Brain microvascular endothelial cell (primary cell): ENCODE data around the gene SNX4.

Experiments
- DNase-seq: peaks from one replicate; pipeline ENCODE4 v3.0.0-alpha.2; 2020
- H3K27ac ChIP-seq: fragments of 250-450 bp; sonication (Bioruptor Pico); 2 replicates; pipeline ENCODE4 v1.5.1; 2020; ENCODE audit warnings: mild to moderate bottlenecking, moderate library complexity
- H3K27me3 ChIP-seq: fragments of 250-450 bp; sonication (Bioruptor Pico); replicated peaks from 2 replicates; pipeline ENCODE4 v1.5.1; 2020; ENCODE audit warnings: mild to moderate bottlenecking
- H3K36me3 ChIP-seq: fragments of 250-450 bp; sonication (Bioruptor Pico); replicated peaks from 2 replicates; pipeline ENCODE4 v1.5.1; 2020; ENCODE audit warnings: mild to moderate bottlenecking
- H3K4me3 ChIP-seq: 2 replicates; pipeline ENCODE4 v1.5.1; 2011; ENCODE audit warnings: low read depth, mild to moderate bottlenecking, control low read depth, low read length, moderate library complexity
- CTCF ChIP-seq: IDR thresholded peaks from 2 replicates; pipeline ENCODE4 v1.5.1; 2011; ENCODE audit warnings: low read depth, mild to moderate bottlenecking, moderate library complexity, low read length, control low read depth, inconsistent platforms; ENCODE audit errors: missing control alignments
- in situ Hi-C: cut with HindIII; loops from 2 replicates; pipeline ENCODE4 v1.10.0; 2017; ENCODE audit warnings: low sequenced_read_pairs, low pct_ligation_motif_present

Gene SNX4

GRCh38 chr3:125460233-125460632 is 59.8 kb downstream of the SNX4 start:
- in situ Hi-C loops, result no loop called here
- peaks cover 42% of the 10 kb centered on the region for H3K36me3 ChIP-seq
- DNase-seq, result no peak
- no peak overlapping the region for H3K27ac ChIP-seq
- no peaks in the 10 kb centered on the region for H3K27me3 ChIP-seq
- TF ChIP-seq CTCF, result no peak
- no peak overlapping the region for H3K4me3 ChIP-seq

- in situ Hi-C loops, result no loop called here
- H3K27me3 ChIP-seq, result no peaks in the 10 kb centered on the region
- H3K4me3 ChIP-seq, result no peak overlapping the region
- DNase-seq, result no peak
- no peak for TF ChIP-seq CTCF
- peaks cover 8% of the 10 kb centered on the region for H3K36me3 ChIP-seq
- no peak overlapping the region for H3K27ac ChIP-seq
Measured at GRCh38 chr3:125443923-125444322, 76.1 kb downstream of the SNX4 start.

GRCh38 chr3:125442506-125442905 is 77.5 kb downstream of the SNX4 start:
- no peak overlapping the region for H3K27ac ChIP-seq
- no peak overlapping the region for H3K4me3 ChIP-seq
- TF ChIP-seq CTCF, result no peak
- peaks cover 5% of the 10 kb centered on the region for H3K36me3 ChIP-seq
- in situ Hi-C loops, result no loop called here
- no peaks in the 10 kb centered on the region for H3K27me3 ChIP-seq
- DNase-seq, result no peak

- TF ChIP-seq CTCF, result no peak
- Histone ChIP-seq H3K36me3 (no peaks in the 10 kb centered on the region), H3K27ac (no peak overlapping the region)
Measured at GRCh38 chr3:125440970-125441369, 79.0 kb downstream of the SNX4 start.

GRCh38 chr3:125440559-125440955 is 79.4 kb downstream of the SNX4 start:
- in situ Hi-C loops, result no loop called here
- no peak for DNase-seq
- Histone ChIP-seq H3K27me3 (no peaks in the 10 kb centered on the region), H3K27ac (no peak overlapping the region), H3K36me3 (no peaks in the 10 kb centered on the region), H3K4me3 (no peak overlapping the region)
- no peak for TF ChIP-seq CTCF

More at GRCh38 chr3:125440970-125441369, 79.0 kb downstream of the SNX4 start:
- H3K4me3 ChIP-seq, result no peak overlapping the region
- no peak for DNase-seq
- in situ Hi-C loops, result no loop called here
- no peaks in the 10 kb centered on the region for H3K27me3 ChIP-seq

- peak; percentile 47 for DNase-seq
- TF ChIP-seq CTCF, result peak; percentile 98
- no peak overlapping the region for H3K4me3 ChIP-seq
- in situ Hi-C loops, result no loop called here
- no peaks in the 10 kb centered on the region for H3K36me3 ChIP-seq
- H3K27ac ChIP-seq, result no peak overlapping the region
- no peaks in the 10 kb centered on the region for H3K27me3 ChIP-seq
Measured at GRCh38 chr3:125437631-125438435, 82.2 kb downstream of the SNX4 start.
